Activated B cell treated with CpG ODN at 0.5 μM for 24 hours (primary cell): ENCODE data around the gene RTTN. TPM values are rescaled to one million over a fixed set of nuclear protein-coding genes. Genes with fewer than 3 reads are reported as not detected.

ENCODE experiments used
- ATAC-seq: fragments of 200-7000 bp; cut with Tn5 transposase; one replicate; pipeline ENCODE4 v1.10.0; 2021; ENCODE audit warnings: low read depth, mild to moderate bottlenecking, moderate library complexity
- CTCF ChIA-PET: fragments of 350-600 bp; sonication (Branson Sonifier 250); formaldehyde crosslinking; loops from one replicate; lab custom pipeline; 2021; ENCODE audit warnings: antibody characterized with exemption; lab: Charles Lee
- POLR2A ChIA-PET: fragments of 350-600 bp; sonication (Branson Sonifier 250); formaldehyde crosslinking; loops from one replicate; lab custom pipeline; 2021; ENCODE audit warnings: antibody characterized with exemption; lab: Charles Lee
- DNase-seq: peaks from one replicate; pipeline ENCODE4 v3.0.0; 2022
- H3K27ac Mint-ChIP-seq: one replicate; pipeline ENCODE4 v1.8.0; 2020; ENCODE audit warnings: mixed read lengths
- H3K27me3 Mint-ChIP-seq: one replicate; pipeline ENCODE4 v1.8.0; 2021; ENCODE audit warnings: mixed read lengths
- H3K36me3 Mint-ChIP-seq: one replicate; pipeline ENCODE4 v1.8.0; 2021; ENCODE audit warnings: low read depth, mixed read lengths
- H3K4me1 Mint-ChIP-seq: one replicate; pipeline ENCODE4 v1.8.0; 2021; ENCODE audit warnings: mixed read lengths
- H3K4me3 Mint-ChIP-seq: one replicate; pipeline ENCODE4 v1.8.0; 2020; ENCODE audit warnings: mild to moderate bottlenecking, mixed read lengths
- H3K9me3 Mint-ChIP-seq: one replicate; pipeline ENCODE4 v1.8.0; 2020; ENCODE audit warnings: mixed read lengths
- intact Hi-C: fragments of 100-400 bp; cut with micrococcal nuclease; formaldehyde crosslinking; loops from one replicate; pipeline ENCODE4 v1.15.1; 2024
- total RNA-seq: library from RNA; stranded (reverse); gene quantifications from 2 replicates; pipeline ENCODE4 v1.2.3, GENCODE V29; 2022
- TF ChIP-seq, protein P1 (sequence below): fragments of 200-600 bp; IDR thresholded peaks from one replicate; pipeline ENCODE4 v1.8.0; 2022; ENCODE audit warnings: antibody characterized with exemption, mild to moderate bottlenecking

Gene RTTN
- total RNA-seq, 1 donor from 2014 or later: 25.9 TPM

DNA sequence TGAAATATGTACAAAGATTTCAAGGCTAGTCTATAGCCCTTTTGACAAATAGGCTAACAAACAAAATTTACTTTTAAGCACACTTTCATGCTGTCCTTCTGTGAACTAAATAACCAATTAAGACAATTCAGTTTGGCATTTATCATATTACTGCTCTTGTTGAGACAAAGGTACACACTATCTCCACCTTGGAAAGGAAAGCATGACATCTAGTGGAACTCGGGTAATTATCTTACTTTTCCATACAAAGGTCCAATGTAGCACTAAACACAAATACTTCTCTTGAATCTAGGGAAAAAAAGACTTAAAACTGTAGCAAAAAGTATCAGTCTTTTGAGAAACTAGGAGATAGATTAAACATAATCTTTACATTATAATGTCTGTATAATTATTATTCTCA lies 132.8 kb downstream of the RTTN start:
- H3K4me3 Mint-ChIP-seq: no peak overlapping the region
- POLR2A ChIA-PET: no interaction called here
- H3K27ac Mint-ChIP-seq: no peak overlapping the region
- no peaks in the 10 kb centered on the region for H3K9me3 Mint-ChIP-seq
- no peak for DNase-seq
- H3K4me1 Mint-ChIP-seq: no peaks in the 10 kb centered on the region
- CTCF ChIA-PET: interaction anchor here (0.6 kb wide), 1 partner anchor 59 kb away, joined by 3 read pairs; no protein-coding TSS in a partner anchor
- TF ChIP-seq, protein P1, sequence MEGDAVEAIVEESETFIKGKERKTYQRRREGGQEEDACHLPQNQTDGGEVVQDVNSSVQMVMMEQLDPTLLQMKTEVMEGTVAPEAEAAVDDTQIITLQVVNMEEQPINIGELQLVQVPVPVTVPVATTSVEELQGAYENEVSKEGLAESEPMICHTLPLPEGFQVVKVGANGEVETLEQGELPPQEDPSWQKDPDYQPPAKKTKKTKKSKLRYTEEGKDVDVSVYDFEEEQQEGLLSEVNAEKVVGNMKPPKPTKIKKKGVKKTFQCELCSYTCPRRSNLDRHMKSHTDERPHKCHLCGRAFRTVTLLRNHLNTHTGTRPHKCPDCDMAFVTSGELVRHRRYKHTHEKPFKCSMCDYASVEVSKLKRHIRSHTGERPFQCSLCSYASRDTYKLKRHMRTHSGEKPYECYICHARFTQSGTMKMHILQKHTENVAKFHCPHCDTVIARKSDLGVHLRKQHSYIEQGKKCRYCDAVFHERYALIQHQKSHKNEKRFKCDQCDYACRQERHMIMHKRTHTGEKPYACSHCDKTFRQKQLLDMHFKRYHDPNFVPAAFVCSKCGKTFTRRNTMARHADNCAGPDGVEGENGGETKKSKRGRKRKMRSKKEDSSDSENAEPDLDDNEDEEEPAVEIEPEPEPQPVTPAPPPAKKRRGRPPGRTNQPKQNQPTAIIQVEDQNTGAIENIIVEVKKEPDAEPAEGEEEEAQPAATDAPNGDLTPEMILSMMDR: no peak
- no peaks in the 10 kb centered on the region for H3K27me3 Mint-ChIP-seq
- no peak for ATAC-seq
- intact Hi-C loops: no loop called here
- H3K36me3 Mint-ChIP-seq: peaks cover 40% of the 10 kb centered on the region

DNA sequence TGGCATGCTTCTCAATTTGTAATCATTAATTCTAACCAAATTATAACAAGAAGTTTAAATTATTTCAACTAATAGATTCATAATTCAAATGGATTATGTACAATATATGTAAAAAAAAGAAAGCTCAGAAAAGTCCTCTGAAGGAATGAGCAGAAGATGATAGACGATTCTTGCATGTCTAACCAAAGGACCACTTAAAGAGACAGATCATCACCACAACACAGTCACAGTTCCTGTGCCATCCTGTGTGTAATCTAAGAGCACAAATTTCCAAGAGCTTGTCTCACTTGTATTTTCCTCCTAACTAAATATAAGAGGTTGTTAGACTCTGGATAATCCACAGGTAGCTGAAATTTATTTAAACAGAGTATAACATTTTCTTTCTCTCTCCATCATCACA lies 135.5 kb downstream of the RTTN start:
- H3K9me3 Mint-ChIP-seq: no peaks in the 10 kb centered on the region
- no peak overlapping the region for H3K4me3 Mint-ChIP-seq
- DNase-seq (no peak), ATAC-seq (no peak)
- ChIA-PET POLR2A (no interaction called here), CTCF (no interaction called here)
- no peaks in the 10 kb centered on the region for H3K27me3 Mint-ChIP-seq
- H3K27ac Mint-ChIP-seq: no peak overlapping the region
- intact Hi-C loops: no loop called here
- peaks cover 48% of the 10 kb centered on the region for H3K36me3 Mint-ChIP-seq
- H3K4me1 Mint-ChIP-seq: no peaks in the 10 kb centered on the region
- TF ChIP-seq, protein P1: no peak

DNA sequence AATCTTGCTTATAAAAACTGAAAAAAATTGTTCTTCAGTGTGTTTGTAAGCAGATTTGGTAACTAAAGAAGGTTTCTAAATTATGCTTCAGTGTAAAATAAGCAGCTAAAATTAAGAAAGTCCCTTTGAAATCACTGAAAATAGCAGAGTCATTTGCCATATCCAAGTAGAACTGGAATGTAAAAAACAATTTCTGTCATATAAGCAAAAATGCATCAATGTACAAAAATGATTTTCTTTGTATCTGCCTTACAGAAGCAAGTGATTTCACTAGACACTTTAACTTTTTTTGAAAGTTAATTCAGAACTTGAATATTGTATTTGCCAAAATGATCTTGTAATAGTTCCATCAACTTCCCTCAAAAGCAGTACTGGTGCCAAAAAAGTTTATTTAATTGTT lies 136.1 kb downstream of the RTTN start:
- ATAC-seq (no peak), DNase-seq (no peak)
- Mint-ChIP-seq H3K9me3 (no peaks in the 10 kb centered on the region), H3K36me3 (peaks cover 46% of the 10 kb centered on the region), H3K27me3 (no peaks in the 10 kb centered on the region), H3K4me3 (no peak overlapping the region), H3K4me1 (no peaks in the 10 kb centered on the region), H3K27ac (no peak overlapping the region)
- CTCF ChIA-PET: no interaction called here
- POLR2A ChIA-PET: no interaction called here
- TF ChIP-seq, protein P1: no peak
- intact Hi-C loops: no loop called here

DNA sequence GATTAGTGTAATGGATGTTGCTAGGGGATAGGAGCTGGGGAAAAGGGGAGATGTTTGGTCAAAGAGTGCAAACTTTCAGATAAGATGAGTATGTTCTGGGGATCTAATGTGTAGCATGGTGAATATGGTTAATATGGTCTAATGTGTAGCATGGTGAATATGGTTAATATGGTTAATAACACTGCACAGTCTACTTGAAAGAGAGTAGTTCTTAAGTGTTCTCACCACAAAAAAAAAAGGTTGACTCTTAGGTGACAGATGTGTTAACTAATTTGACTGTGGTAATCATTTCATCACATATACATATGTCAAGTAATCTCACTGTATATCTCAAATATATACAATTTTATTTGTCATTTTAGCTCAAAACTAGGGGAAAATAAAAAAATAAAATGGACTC lies 136.5 kb downstream of the RTTN start:
- TF ChIP-seq, protein P1: no peak
- ATAC-seq: no peak

DNA sequence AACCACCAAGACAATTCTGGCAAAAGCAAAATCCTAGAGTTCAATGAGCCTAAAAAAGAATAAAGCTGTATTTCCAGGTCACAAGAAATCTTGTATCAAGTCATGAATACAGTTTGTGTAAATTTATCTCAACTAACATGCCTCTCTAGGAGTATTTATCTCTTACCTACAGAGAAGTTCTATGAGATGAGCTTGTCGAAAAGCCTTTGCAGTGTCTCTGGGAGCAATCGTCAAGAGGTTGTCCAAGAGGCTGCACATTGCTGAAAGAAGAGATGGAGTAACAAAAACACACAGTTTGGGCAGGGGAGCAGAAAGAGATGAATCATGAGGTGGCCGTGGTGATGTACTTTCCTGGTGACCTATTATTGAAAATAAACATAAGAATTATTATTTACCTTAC lies 145.8 kb downstream of the RTTN start:
- Mint-ChIP-seq H3K4me1 (peaks cover 3% of the 10 kb centered on the region), H3K9me3 (no peaks in the 10 kb centered on the region), H3K36me3 (peaks cover 59% of the 10 kb centered on the region), H3K27ac (no peak overlapping the region), H3K27me3 (no peaks in the 10 kb centered on the region), H3K4me3 (no peak overlapping the region)
- intact Hi-C loops: no loop called here
- DNase-seq: no peak
- ChIA-PET POLR2A (no interaction called here), CTCF (no interaction called here)
- no peak for ATAC-seq
- TF ChIP-seq, protein P1: no peak

More for the DNA sequence above, 136.5 kb downstream of the RTTN start:
- ChIA-PET CTCF (no interaction called here), POLR2A (no interaction called here)
- no peak for DNase-seq
- H3K4me1 Mint-ChIP-seq: no peaks in the 10 kb centered on the region
- H3K27ac Mint-ChIP-seq: no peak overlapping the region
- intact Hi-C loops: no loop called here
- peaks cover 43% of the 10 kb centered on the region for H3K36me3 Mint-ChIP-seq
- no peaks in the 10 kb centered on the region for H3K27me3 Mint-ChIP-seq
- H3K4me3 Mint-ChIP-seq: no peak overlapping the region
- H3K9me3 Mint-ChIP-seq: no peaks in the 10 kb centered on the region
